Measurements from ENCODE around the gene CLSTN2. TPM values are rescaled to one million over a fixed set of nuclear protein-coding genes. Genes with fewer than 3 reads are reported as not detected.

CLSTN2 gene
- total and polyA plus RNA-seq, 2 experiments from 2014 or later = 23.0 to 27.0 TPM

DNA sequence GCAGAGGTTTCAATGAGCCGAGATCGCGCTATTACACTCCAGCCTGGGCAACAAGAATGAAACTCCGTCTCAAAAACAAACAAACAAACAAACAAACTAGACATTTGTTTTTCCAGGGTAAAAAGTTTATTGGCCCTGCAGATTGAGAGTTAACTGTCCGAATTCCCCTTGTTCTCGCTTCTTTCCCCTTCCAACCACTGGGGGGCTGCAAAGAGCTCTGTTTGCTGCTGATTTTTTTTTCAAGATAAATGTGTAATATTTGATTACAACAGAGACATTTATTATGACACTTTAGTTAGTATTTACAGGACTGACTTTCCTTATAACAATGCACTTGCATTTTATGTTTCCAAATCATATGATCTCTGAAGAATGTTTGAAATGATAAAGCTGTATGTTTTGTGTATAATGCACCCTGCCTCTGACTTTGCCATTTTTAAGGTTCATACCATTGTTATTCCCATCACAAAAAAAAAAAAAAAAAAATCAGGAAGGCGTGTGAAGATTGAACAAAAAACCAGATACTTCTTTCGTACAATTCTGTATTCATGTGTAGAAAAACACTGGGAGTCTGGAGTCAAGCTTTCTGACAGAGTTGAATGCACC is 2.8 kb downstream of the CLSTN2 start:
- Histone ChIP-seq H3K9me2 (replicated peaks; ENCODE audit: insufficient read depth) (no peaks in the 10 kb centered on the region), H3K27ac (no peak overlapping the region), H3K9me3 (ENCODE audit: low read depth) (no peaks in the 10 kb centered on the region), H3K4me1 (ENCODE audit: insufficient read depth) (peaks cover 15% of the 10 kb centered on the region), H3K27me3 (peaks cover 35% of the 10 kb centered on the region), H4K20me1 (ENCODE audit: insufficient read depth, poor library complexity, severe bottlenecking) (no peaks in the 10 kb centered on the region), H2AFZ (no peak overlapping the region), H3K4me3 (no peak overlapping the region), H3K36me3 (replicated peaks; ENCODE audit: insufficient read depth, low read depth) (no peaks in the 10 kb centered on the region), H3K4me2 (no peak overlapping the region), H3K79me2 (no peaks in the 10 kb centered on the region)
- WGBS (ENCODE audit: low lambda C conversion rate, missing lambda C conversion rate) = 11% methylated on average over 8 of the region's 8 CpGs
- TF ChIP-seq CTCF (IDR thresholded peaks at IDR 0.05; ENCODE audit: poor library complexity) = peak; percentile 87
- no peak for TF ChIP-seq EZH2 (IDR thresholded peaks at IDR 0.05; ENCODE audit: borderline replicate concordance)
- peak; percentile 65 for DNase-seq (ENCODE audit: low spot score)

DNA sequence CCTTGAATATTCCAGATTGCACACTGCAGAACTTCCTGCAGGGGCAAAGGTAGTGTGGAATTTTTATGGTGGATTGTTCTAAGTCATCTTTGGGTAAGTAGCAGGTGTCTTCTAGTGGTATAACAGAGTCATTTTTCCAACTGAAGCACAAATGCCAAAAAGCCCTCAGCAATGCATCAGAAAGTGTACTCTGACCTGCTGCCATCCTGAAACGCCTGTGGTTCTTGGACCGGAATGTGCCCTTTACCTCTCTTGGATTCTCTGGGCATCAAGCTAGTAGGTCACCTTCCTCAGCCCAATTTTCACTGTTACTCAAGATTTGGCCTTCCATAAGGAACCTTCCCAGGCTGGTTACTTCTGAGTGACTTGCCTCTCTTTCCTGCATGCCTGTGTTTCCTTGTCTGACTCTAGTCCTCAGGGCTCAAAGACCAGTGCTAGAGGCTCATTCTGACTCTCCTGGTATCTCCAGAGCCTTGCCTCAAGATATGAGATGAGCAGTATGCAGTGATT is 4.8 kb downstream of the CLSTN2 start:
- DNase-seq (ENCODE audit: low spot score) = no peak
- H3K4me1 ChIP-seq (ENCODE audit: insufficient read depth) = peaks cover 15% of the 10 kb centered on the region
- H3K4me3 ChIP-seq = no peak overlapping the region
- TF ChIP-seq EZH2phosphoT487 (IDR thresholded peaks at IDR 0.05; ENCODE audit: low read depth, severe bottlenecking, unreplicated experiment) (no peak), CTCF (IDR thresholded peaks at IDR 0.05; ENCODE audit: poor library complexity) (no peak), EZH2 (IDR thresholded peaks at IDR 0.05; ENCODE audit: borderline replicate concordance) (no peak)
- H3K36me3 ChIP-seq (replicated peaks; ENCODE audit: insufficient read depth, low read depth) = no peaks in the 10 kb centered on the region
- WGBS (ENCODE audit: low lambda C conversion rate, missing lambda C conversion rate) = 81% methylated on average over 2 of the region's 2 CpGs
- H3K79me2 ChIP-seq = no peaks in the 10 kb centered on the region
- H3K4me2 ChIP-seq = no peak overlapping the region
- no peaks in the 10 kb centered on the region for H3K9me2 ChIP-seq (replicated peaks; ENCODE audit: insufficient read depth)
- no peaks in the 10 kb centered on the region for H4K20me1 ChIP-seq (ENCODE audit: insufficient read depth, poor library complexity, severe bottlenecking)
- no peak overlapping the region for H2AFZ ChIP-seq
- H3K27ac ChIP-seq = no peak overlapping the region
- peaks cover 16% of the 10 kb centered on the region for H3K27me3 ChIP-seq
- H3K9me3 ChIP-seq (ENCODE audit: low read depth) = no peaks in the 10 kb centered on the region

GRCh38 chr3:139940622-139941021 is 5.6 kb downstream of the CLSTN2 start:
- WGBS (ENCODE audit: low lambda C conversion rate, missing lambda C conversion rate) = 40% methylated on average over 1 of the region's 1 CpG

More at GRCh38 chr3:139940622-139941021, 5.6 kb downstream of the CLSTN2 start:
- H3K4me2 ChIP-seq = no peak overlapping the region
- no peaks in the 10 kb centered on the region for H3K9me2 ChIP-seq (replicated peaks; ENCODE audit: insufficient read depth)
- no peaks in the 10 kb centered on the region for H3K9me3 ChIP-seq (ENCODE audit: low read depth)
- H2AFZ ChIP-seq = no peak overlapping the region
- TF ChIP-seq CTCF (IDR thresholded peaks at IDR 0.05; ENCODE audit: poor library complexity) (no peak), EZH2phosphoT487 (IDR thresholded peaks at IDR 0.05; ENCODE audit: low read depth, severe bottlenecking, unreplicated experiment) (no peak), EZH2 (IDR thresholded peaks at IDR 0.05; ENCODE audit: borderline replicate concordance) (no peak)
- no peaks in the 10 kb centered on the region for H3K79me2 ChIP-seq
- no peaks in the 10 kb centered on the region for H3K36me3 ChIP-seq (replicated peaks; ENCODE audit: insufficient read depth, low read depth)
- H3K27ac ChIP-seq = no peak overlapping the region
- H4K20me1 ChIP-seq (ENCODE audit: insufficient read depth, poor library complexity, severe bottlenecking) = no peaks in the 10 kb centered on the region
- no peak overlapping the region for H3K4me3 ChIP-seq
- H3K4me1 ChIP-seq (ENCODE audit: insufficient read depth) = peaks cover 13% of the 10 kb centered on the region
- H3K27me3 ChIP-seq = peaks cover 12% of the 10 kb centered on the region
- peak; percentile 17 for DNase-seq (ENCODE audit: low spot score)

All from hepatocyte (in vitro differentiated cells).